ENCODE data around the gene RASSF7. TPM values are rescaled to one million over a fixed set of nuclear protein-coding genes. Genes with fewer than 3 reads are reported as not detected.

Gene RASSF7
- polyA plus RNA-seq, 1 experiment, result 25.1 TPM

- no peak overlapping the region for H3K4me3 ChIP-seq (ENCODE audit: low read depth, low read length)
- H3K27me3 ChIP-seq (ENCODE audit: control insufficient read depth, insufficient read depth, low read length), result no peaks in the 10 kb centered on the region
- DNase-seq (ENCODE audit: low read depth), result no peak
- TF ChIP-seq CTCF (IDR thresholded peaks at IDR 0.05; ENCODE audit: insufficient read depth, low read depth, low read length), result no peak
- CTCF ChIA-PET, result no interaction called here
- peaks cover 61% of the 10 kb centered on the region for H3K36me3 ChIP-seq (ENCODE audit: control insufficient read depth, insufficient read depth, low read length)
- POLR2A ChIA-PET, result no interaction called here
These were observed 48.1 kb downstream of the RASSF7 start for GRCh38 chr11:608791-609251.

GRCh38 chr11:609341-609811 is 48.6 kb downstream of the RASSF7 start:
- Histone ChIP-seq H3K36me3 (ENCODE audit: control insufficient read depth, insufficient read depth, low read length) (peaks cover 62% of the 10 kb centered on the region), H3K27me3 (ENCODE audit: control insufficient read depth, insufficient read depth, low read length) (no peaks in the 10 kb centered on the region), H3K4me3 (ENCODE audit: low read depth, low read length) (no peak overlapping the region)
- TF ChIP-seq CTCF (IDR thresholded peaks at IDR 0.05; ENCODE audit: insufficient read depth, low read depth, low read length), result no peak
- CTCF ChIA-PET, result no interaction called here
- POLR2A ChIA-PET, result no interaction called here
- no peak for DNase-seq (ENCODE audit: low read depth)

- POLR2A ChIA-PET, result no interaction called here
- Histone ChIP-seq H3K4me3 (ENCODE audit: low read depth, low read length) (no peak overlapping the region), H3K27me3 (ENCODE audit: control insufficient read depth, insufficient read depth, low read length) (no peaks in the 10 kb centered on the region), H3K36me3 (ENCODE audit: control insufficient read depth, insufficient read depth, low read length) (peaks cover 56% of the 10 kb centered on the region)
- no peak for TF ChIP-seq CTCF (IDR thresholded peaks at IDR 0.05; ENCODE audit: insufficient read depth, low read depth, low read length)
- CTCF ChIA-PET, result interaction anchor here (0.7 kb wide), 1 partner anchor 178 kb away, joined by 3 read pairs; no protein-coding TSS in a partner anchor
- DNase-seq (ENCODE audit: low read depth), result no peak
These were observed 49.5 kb downstream of the RASSF7 start for GRCh38 chr11:610146-610801.

GRCh38 chr11:611001-611996 is 50.5 kb downstream of the RASSF7 start:
- Histone ChIP-seq H3K36me3 (ENCODE audit: control insufficient read depth, insufficient read depth, low read length) (peaks cover 46% of the 10 kb centered on the region), H3K4me3 (ENCODE audit: low read depth, low read length) (no peak overlapping the region), H3K27me3 (ENCODE audit: control insufficient read depth, insufficient read depth, low read length) (no peaks in the 10 kb centered on the region)
- POLR2A ChIA-PET, result no interaction called here
- no peak for TF ChIP-seq CTCF (IDR thresholded peaks at IDR 0.05; ENCODE audit: insufficient read depth, low read depth, low read length)
- CTCF ChIA-PET, result interaction anchor here (0.6 to 1.3 kb wide), 4 partner anchors 8 to 237 kb away, joined by 3 to 6 read pairs (median 4); no protein-coding TSS in a partner anchor
- DNase-seq (ENCODE audit: low read depth), result no peak
